ENCODE measurements around the gene ANKS6. TPM values are rescaled to one million over a fixed set of nuclear protein-coding genes. Genes with fewer than 3 reads are reported as not detected.

The ANKS6 gene
- total and polyA plus RNA-seq, 9 of the 15 experiments (the other 6 are each of a cell fraction or from before 2014, with no cell fraction given) = 9.9 to 74.5 (median 36.9) TPM

- peak; percentile 33; the same call in 1 of the 2 replicates for TF ChIP-seq REST (IDR thresholded peaks at IDR 0.05; ENCODE audit: borderline replicate concordance)
- no peak for TF ChIP-seq REST (CRISPR knock-in tag; IDR thresholded peaks at IDR 0.05; ENCODE audit: low read depth)
- TF ChIP-seq EP300 (IDR thresholded peaks at IDR 0.05; ENCODE audit: low read length) = peak; percentile 94
- no peak for TF ChIP-seq POLR3G (IDR thresholded peaks at IDR 0.05; ENCODE audit: extremely low read depth, insufficient read length, insufficient replicate concordance)
- TF ChIP-seq TEAD4 (IDR thresholded peaks at IDR 0.05; ENCODE audit: low read length) = peak; percentile 76
- TF ChIP-seq TEAD4 (CRISPR knock-in tag; IDR thresholded peaks at IDR 0.05; ENCODE audit: borderline replicate concordance) = peak; percentile 74; the same call in 1 of the 2 replicates
- no peak for TF ChIP-seq ZNF75A (CRISPR knock-in tag; IDR thresholded peaks at IDR 0.05)
- TF ChIP-seq TAF7 (tag; IDR thresholded peaks at IDR 0.05) = peak; percentile 58; the same call in 1 of the 2 replicates
- peak; percentile 12; the same call in 1 of the 2 replicates for TF ChIP-seq MEF2D (tag; conservative IDR thresholded peaks at IDR 0.05; ENCODE audit: low read depth)
- peak; percentile 30; the same call in 1 of the 2 replicates for TF ChIP-seq MBD2 (IDR thresholded peaks at IDR 0.05; ENCODE audit: borderline replicate concordance, low read depth)
- TF ChIP-seq SMARCC2 (IDR thresholded peaks at IDR 0.05; ENCODE audit: low read depth) = no peak
- TF ChIP-seq SMARCA4 (IDR thresholded peaks at IDR 0.05) = peak; percentile 83; the same call in 1 of the 2 replicates
- peak; percentile 41; the same call in 1 of the 2 replicates for TF ChIP-seq MXI1 (IDR thresholded peaks at IDR 0.05; ENCODE audit: low read depth, low read length)
- TF ChIP-seq ZNF3 (CRISPR knock-in tag; IDR thresholded peaks at IDR 0.05) = no peak
- no peak for TF ChIP-seq RHOXF2B (CRISPR knock-in tag; conservative IDR thresholded peaks at IDR 0.05)
- no peak for TF ChIP-seq NR2F6 (CRISPR knock-in tag; IDR thresholded peaks at IDR 0.05)
- TF ChIP-seq DDX20 (tag; IDR thresholded peaks at IDR 0.05; ENCODE audit: low read depth) = peak; percentile 57; the same call in 1 of the 2 replicates
- TF ChIP-seq HDAC2 (IDR thresholded peaks at IDR 0.05) = no peak; the same call in 1 of the 2 replicates
- TF ChIP-seq PHF8 (IDR thresholded peaks at IDR 0.05; ENCODE audit: borderline replicate concordance, low read length) = peak; percentile 31; the same call in 1 of the 2 replicates
- TF ChIP-seq CC2D1A (IDR thresholded peaks at IDR 0.05) = peak; percentile 55; the same call in 1 of the 2 replicates
- TF ChIP-seq EZH2 (IDR thresholded peaks at IDR 0.05; ENCODE audit: borderline replicate concordance, low read depth, low read length) = no peak
These were observed 37.0 kb upstream of the ANKS6 start (continued) for GRCh38 chr9:98833090-98833956.

All from K562 (cell line).